Hypothalamus (tissue), 51 donors: Measurements from ENCODE around the gene GNB2.
"Not testable (repeated sequence)": the region's sequence is repeated elsewhere in the genome, so short reads cannot be mapped to it uniquely, and the experiment has no call there.

Experiments used
- DNase-seq, 51 donors: peaks; one replicate each; lab custom pipeline; 2025; lab: John Stamatoyannopoulos, UW

The GNB2 gene

DNA sequence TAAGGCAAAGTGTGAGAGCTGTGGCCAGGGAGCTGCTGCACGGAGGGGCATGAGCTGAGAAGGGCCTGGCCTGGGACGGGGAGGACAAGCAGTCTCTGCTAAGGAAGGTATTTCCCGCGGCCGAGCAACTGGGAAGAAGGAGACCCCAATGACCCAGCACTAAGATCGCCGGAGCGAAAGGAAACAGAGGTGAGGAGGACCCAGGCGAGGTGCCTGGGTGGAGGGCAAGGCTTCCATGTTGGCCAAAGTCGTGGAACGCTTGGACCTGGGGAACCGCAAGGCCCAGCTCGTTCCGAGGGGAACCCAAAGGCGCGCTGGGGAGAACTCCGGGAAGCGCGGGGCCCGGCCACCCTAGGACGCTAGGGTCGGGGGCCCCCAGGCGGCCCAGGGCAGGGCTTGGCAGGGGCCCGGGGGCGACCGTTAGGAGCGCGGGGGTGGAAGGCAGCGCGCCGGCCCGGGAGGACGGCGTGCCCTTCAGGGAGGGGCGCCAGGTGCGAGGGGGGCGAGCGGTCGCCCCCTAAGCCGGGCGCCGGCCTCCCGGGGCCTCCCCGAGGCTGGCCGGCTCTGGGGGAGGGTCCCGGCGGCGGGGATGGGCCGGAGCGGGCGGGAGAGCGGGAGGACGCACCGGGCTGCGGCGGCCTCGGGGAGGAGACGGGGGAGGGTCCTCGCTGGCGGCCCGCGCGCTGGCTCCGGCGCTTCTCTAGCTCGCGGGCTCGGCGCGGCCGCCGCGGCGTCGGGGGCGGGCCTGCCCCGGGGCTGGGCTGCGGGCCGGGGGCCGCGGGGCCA is 20.0 kb downstream of the GNB2 start:
- peak in 3 of 51 donors; percentile 4 to 55 (median 10) for DNase-seq

DNA sequence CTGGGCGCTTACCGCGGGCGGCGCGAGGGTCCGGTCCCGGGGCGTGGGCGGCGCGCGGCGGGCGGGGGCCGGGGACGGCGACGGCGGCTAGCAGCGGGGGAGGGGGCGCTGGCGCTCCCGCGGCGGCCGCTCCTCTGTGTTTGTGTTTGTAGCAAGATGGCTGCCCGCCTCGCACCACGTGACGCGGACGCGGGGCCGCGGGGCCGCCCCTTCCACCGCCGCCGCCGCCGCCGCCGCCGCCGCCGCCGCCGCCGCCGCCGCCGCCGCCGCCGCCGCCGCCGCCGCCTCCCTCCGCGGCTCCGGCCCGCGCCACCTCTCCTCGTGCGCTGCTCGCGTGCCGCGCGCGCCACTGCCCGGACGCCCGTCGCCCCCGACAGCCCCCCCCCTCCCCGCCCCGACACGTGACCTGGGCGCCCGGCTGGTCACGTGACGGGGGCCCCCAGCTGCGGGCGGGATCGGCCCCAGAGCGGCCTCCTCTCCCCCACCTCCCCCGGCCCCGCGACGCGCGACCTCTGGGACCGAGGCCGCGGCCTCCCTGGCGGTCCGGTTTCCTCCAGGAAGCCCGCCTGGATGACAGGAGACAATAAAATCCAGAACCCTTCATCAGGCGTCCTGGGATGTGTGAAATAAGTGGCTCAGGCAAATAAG is 20.7 kb downstream of the GNB2 start, which contains the start of gene GIGYF1:
Gene GIGYF1 (minus strand): TSS at position 153 of the 648 bp plus-strand sequence. CDS start 6,012 bp downstream, outside the sequence.
- peak in 50 of 51 donors; percentile 27 to 86 (median 64) for DNase-seq

DNA sequence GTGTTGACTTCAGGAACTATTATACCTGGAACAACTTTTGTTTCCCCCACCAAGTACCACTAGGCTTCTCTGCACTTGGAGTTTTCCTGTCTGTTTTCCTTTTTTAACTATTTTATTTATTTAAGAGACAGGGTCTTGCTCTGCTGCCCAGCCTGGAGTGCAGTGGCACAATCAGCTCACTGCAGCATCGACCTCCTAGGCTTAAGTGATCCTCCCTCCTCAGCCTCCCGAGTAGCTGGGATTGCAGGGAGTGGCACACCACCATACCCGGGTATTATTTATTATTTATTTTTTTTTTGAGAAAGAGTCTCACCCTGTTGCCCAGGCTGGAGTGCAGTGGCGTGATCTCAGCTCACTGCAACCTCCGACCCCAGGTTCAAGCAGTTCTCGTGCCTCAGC is 22.6 kb downstream of the GNB2 start:
- no peak for DNase-seq

DNA sequence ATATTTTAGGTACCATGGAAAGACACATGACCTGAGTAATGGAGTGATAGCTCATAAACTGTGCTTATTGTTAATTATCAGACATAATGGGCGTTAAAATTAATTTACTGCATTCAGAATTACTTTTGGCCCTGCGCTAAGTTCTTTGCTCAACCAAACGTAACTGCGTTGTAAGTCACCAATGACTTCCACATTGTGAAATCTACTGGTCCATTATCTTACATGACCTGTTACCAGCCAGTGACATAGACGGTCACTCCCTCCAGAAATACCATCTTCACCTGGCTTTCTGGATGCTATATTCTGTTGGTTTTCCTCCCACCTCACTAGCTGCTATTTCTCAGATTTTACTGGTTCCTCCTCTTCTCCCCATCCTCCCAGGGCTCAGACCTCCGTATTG is 25.5 kb downstream of the GNB2 start:
- DNase-seq, result no peak

DNA sequence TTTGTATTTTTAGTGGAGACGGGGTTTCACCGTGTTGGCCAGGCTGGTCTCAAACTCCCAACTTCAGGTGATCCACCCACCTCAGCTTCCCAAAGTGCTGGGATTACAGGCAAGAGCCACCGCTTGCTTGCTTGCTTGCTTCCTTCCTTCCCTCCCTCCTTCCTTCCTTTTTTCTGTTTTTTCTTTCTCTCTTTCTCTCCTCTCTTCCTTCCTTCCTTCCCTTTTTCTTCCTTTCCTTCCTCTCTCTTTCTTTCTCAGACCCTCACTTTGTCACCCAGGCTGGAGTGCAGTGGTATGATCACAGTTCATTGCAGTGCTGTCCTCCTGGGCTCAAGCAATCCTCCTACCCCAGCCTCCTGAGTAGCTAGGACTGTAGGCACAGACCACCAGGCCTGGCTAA is 27.5 kb downstream of the GNB2 start:
- DNase-seq, result not testable (repeated sequence)

DNA sequence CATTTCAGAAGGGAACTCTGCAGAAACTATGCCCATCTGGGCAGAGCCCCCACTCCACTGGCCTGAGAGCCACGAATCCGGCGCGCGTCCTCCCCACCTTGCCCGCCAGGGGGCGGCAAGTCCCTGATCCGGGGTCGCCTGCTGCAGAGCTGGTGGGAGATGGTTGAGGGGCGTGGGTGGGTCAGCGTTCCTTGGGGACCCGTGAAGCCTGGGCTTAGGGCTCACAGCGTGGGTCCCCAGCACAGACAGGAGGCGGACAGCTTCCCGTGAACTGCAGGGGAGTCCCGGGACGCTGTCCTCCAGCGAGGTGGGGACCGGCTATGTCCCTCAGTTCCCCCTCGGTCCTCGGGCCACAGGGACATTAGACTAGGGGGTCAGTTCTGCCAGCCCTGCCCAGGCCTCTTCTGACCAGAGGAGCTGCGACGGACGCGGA is 31.8 kb downstream of the GNB2 start:
- peak in 50 of 51 donors; percentile 18 to 82 (median 64) for DNase-seq

DNA sequence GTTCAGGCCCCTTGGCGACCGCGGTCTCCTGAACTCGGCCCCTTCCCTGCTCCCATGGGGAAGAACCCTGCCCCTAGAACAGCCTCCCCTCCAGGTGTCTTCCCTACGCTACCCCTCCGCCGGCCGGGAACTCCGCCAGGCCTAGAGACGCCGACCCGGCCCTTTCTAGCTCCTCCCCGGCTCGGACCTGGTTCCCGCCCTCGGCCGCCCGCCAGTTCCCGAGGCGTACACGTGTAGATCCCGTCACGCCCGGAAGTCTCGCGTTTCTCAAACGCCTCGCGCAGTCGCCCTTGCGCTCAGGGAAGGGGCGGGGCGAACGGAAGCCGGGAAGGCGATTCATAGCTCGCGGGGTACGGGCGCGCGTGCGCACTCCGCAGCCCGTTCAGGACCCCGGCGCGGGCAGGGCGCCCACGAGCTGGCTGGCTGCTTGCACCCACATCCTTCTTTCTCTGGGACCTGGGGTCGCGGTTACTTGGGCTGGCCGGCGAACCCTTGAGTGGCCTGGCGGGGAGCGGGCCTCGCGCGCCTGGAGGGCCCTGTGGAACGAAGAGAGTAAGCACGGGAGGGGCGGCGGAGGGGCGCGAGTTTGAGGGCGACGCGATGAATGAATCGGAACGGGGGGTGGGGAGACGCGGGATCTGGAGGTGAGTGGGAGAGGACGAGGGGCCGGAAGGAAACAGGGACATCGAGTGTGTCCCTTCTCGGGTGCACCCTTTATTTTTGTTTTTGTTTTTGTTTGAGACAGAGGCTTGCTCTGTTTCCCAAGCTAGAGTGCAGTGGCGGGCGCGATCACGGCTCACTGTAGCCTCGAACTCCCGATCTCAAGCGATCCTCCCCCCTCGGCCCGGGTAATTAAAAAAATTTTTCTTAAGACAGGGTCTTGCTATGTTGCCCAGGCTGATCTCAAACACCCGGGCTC is 32.5 kb downstream of the GNB2 start, which contains the start of gene POP7:
Gene POP7 (plus strand): TSS at position 369 of the 919 bp plus-strand sequence. CDS start 710 bp downstream, outside the sequence.
- peak; percentile 73 to 99 (median 94) for DNase-seq

DNA sequence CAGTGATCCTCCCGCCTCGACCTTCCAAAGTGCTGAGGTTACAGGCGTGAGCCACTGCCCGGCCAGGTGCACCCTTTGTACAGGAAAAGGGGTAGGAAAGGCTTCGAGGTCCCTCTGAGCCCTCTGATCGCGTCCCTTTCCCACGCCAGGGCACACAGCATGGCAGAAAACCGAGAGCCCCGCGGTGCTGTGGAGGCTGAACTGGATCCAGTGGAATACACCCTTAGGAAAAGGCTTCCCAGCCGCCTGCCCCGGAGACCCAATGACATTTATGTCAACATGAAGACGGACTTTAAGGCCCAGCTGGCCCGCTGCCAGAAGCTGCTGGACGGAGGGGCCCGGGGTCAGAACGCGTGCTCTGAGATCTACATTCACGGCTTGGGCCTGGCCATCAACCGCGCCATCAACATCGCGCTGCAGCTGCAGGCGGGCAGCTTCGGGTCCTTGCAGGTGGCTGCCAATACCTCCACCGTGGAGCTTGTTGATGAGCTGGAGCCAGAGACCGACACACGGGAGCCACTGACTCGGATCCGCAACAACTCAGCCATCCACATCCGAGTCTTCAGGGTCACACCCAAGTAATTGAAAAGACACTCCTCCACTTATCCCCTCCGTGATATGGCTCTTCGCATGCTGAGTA is 33.3 kb downstream of the GNB2 start:
- peak in 3 of 51 donors; percentile 9 to 18 (median 15) for DNase-seq

DNA sequence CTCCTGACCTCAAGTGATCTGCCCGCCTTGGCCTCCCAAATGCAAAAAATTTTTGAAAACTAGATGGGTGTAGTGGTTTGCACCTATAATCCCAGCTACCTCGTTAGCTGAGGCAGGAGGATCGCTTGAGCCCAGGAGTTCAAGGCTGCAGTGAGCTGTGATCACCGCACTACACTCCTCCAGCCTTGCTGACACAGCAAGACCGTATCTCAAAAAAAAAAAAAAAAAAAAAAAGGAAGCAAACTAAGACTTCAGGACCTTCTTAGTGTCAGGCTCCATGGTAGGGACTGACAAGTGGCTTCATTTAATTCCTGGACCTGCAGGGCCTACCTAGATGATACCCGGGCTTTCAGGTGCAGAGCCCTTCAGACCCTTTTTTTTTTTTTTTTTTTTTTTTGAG is 34.9 kb downstream of the GNB2 start:
- DNase-seq, result no peak

DNA sequence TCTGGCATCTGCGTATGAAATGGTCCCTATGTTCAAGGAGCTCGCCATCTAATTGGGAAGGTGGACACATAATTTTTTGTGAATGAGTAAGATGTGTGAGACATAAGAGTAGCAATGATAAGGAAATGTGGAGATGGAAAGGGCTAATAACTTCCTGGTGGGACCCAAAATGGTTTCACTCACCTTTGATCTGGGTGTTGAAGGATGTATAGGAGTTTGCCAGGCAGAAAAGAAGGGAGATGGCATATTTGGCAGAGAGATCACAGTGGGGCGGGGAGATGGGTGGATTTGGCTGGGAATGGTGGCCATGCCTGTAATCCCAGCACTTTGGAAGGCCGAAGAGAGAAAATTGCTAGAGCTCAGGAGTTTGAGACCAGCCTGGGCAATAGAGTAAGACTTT is 36.9 kb downstream of the GNB2 start:
- no peak for DNase-seq

DNA sequence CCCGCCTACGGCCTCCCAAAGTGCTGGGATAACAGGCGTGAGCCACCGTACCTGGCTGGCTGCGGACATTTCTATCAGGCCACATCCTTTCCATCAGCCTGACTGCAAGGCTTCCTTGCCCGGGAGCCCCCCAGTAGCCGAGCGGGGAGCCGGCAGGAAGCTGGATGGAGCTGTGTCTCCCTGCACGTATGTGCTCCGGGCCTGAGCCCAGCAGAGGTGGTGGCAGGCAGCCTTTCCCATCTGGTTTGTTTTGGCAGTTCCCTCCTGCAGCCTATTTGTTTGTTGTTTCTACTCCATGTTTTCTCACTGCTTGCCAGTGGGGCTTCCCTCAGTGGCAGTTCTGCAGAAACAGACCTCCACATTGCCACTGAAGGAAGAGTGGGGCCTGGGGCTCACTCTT is 37.8 kb downstream of the GNB2 start:
- no peak for DNase-seq

DNA sequence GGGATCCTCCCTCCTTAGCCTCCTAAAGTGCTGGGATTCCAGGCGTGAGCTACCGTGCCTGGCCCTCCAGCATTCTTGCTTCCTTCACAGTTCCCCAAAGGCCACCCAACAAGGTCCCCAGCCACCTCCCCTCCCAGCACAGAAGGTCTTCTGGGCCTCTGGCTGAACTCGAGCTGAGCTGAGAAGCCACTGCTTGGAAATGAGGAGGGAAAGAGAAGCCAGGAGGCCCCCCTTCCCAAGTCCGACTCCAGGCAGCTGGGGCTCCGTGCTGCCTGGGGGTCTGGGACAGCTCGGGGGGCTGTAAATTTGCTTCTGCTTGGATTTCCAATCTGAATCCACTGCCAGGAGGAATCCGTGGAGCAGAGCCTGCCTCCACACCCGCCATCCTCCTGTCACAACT is 41.2 kb downstream of the GNB2 start:
- no peak for DNase-seq

DNA sequence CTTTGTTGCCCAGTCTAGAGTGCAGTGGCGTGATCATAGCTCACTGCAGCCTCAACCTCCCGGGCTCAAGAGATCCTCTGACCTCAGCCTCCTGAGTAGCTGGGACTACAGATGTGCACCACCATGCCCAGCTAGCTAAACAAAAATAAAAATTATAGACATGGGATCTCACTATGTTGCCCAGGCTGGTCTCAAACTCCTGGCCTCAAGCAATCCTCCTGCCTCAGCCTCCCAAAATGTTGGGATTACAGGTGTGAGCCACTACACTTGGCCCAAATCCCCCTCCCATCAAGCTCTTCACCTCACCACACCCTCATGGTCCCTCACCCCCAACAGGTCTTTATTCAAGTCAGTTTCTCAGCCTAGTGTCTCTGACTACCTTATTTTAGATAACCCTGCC is 43.5 kb downstream of the GNB2 start:
- not testable (repeated sequence) for DNase-seq

DNA sequence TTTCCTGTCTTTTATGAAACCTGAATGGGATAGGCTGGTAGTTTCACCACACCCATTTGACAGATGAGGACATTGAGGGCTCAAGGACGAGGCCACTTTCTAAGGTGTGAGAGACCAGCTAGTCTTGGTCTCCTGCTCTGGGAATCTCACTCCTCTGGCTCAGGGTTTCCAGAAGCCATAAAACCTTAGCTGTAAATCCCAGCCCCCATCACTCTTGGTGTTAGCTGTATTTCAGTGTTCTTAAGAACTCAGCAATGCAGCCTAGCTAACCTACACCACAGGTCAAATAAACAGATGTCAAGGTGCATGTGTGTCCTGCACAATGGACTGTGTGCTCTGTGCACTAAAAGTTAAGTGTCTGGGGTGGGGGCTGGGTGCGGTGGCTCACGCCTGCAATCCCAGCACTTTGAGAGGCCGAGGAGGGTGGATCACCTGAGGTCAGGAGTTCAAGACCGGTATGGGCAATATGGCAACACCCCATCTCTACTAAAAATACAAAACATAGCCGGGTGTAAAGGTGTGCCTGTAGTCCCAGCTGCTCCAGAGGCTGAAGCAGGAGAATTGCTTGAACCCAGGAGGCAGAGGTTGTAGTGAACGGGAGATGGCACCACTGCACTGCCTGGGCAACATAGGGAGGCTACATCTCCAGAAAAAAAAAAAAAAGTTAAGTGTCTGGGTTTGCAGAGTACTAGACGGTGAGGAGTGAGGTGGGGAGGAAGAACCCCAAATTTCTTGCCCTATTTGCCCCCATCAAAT is 46.2 kb downstream of the GNB2 start:
- no peak for DNase-seq

DNA sequence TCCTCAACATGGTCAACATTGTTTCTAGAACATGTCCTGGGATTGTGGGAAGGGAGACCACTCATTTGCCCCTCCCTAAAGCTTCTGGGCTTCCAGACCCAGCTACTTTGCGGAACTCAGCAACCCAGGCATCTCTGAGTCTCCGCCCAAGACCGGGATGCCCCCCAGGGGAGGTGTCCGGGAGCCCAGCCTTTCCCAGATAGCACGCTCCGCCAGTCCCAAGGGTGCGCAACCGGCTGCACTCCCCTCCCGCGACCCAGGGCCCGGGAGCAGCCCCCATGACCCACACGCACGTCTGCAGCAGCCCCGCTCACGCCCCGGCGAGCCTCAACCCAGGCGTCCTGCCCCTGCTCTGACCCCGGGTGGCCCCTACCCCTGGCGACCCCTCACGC is 46.7 kb downstream of the GNB2 start, which contains the start of gene EPO:
Gene EPO (plus strand): TSS at position 190 of the 392 bp plus-strand sequence. CDS start 513 bp downstream, outside the sequence.
- DNase-seq, result no peak

DNA sequence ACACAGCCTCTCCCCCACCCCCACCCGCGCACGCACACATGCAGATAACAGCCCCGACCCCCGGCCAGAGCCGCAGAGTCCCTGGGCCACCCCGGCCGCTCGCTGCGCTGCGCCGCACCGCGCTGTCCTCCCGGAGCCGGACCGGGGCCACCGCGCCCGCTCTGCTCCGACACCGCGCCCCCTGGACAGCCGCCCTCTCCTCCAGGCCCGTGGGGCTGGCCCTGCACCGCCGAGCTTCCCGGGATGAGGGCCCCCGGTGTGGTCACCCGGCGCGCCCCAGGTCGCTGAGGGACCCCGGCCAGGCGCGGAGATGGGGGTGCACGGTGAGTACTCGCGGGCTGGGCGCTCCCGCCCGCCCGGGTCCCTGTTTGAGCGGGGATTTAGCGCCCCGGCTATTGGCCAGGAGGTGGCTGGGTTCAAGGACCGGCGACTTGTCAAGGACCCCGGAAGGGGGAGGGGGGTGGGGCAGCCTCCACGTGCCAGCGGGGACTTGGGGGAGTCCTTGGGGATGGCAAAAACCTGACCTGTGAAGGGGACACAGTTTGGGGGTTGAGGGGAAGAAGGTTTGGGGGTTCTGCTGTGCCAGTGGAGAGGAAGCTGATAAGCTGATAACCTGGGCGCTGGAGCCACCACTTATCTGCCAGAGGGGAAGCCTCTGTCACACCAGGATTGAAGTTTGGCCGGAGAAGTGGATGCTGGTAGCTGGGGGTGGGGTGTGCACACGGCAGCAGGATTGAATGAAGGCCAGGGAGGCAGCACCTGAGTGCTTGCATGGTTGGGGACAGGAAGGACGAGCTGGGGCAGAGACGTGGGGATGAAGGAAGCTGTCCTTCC is 47.3 kb downstream of the GNB2 start:
- DNase-seq, result no peak

DNA sequence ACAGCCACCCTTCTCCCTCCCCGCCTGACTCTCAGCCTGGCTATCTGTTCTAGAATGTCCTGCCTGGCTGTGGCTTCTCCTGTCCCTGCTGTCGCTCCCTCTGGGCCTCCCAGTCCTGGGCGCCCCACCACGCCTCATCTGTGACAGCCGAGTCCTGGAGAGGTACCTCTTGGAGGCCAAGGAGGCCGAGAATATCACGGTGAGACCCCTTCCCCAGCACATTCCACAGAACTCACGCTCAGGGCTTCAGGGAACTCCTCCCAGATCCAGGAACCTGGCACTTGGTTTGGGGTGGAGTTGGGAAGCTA is 47.9 kb downstream of the GNB2 start:
- no peak for DNase-seq

DNA sequence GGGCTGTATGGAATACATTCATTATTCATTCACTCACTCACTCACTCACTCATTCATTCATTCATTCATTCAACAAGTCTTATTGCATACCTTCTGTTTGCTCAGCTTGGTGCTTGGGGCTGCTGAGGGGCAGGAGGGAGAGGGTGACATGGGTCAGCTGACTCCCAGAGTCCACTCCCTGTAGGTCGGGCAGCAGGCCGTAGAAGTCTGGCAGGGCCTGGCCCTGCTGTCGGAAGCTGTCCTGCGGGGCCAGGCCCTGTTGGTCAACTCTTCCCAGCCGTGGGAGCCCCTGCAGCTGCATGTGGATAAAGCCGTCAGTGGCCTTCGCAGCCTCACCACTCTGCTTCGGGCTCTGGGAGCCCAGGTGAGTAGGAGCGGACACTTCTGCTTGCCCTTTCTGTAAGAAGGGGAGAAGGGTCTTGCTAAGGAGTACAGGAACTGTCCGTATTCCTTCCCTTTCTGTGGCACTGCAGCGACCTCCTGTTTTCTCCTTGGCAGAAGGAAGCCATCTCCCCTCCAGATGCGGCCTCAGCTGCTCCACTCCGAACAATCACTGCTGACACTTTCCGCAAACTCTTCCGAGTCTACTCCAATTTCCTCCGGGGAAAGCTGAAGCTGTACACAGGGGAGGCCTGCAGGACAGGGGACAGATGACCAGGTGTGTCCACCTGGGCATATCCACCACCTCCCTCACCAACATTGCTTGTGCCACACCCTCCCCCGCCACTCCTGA is 49.1 kb downstream of the GNB2 start:
- no peak for DNase-seq
